Cerebellar cortex (tissue), 1 donor: ENCODE data around the gene RIPPLY2.

ENCODE experiments used
- DNase-seq: peaks from one replicate; pipeline ENCODE4 v3.0.0-alpha.2; 2015; ENCODE audit warnings: low spot score

Gene RIPPLY2

GRCh38 chr6:83905648-83906047 is 52.5 kb downstream of the RIPPLY2 start:
- no peak for DNase-seq
